ENCODE results near the gene SURF1. TPM values are rescaled to one million over a fixed set of nuclear protein-coding genes. Genes with fewer than 3 reads are reported as not detected.
"Not testable (repeated sequence)": the region's sequence is repeated elsewhere in the genome, so short reads cannot be mapped to it uniquely, and the experiment has no call there.

SURF1 gene
- total RNA-seq, 1 donor from 2014 or later, result 30.0 TPM

- Mint-ChIP-seq H3K27ac (no peak overlapping the region), H3K4me3 (no peak overlapping the region), H3K4me1 (no peaks in the 10 kb centered on the region), H3K9me3 (no peaks in the 10 kb centered on the region), H3K27me3 (ENCODE audit: low read depth) (peaks cover 39% of the 10 kb centered on the region), H3K36me3 (no peaks in the 10 kb centered on the region)
- TF ChIP-seq CTCF (IDR thresholded peaks at IDR 0.05; ENCODE audit: unreplicated experiment), result no peak
- DNase-seq (ENCODE audit: low spot score in 2 of 2, unreplicated experiment in 2 of 2), result no peak
These were observed 37.1 kb upstream of the SURF1 start for GRCh38 chr9:133393399-133393798.

GRCh38 chr9:133392308-133392707 lies 36.0 kb upstream of the SURF1 start:
- not testable (repeated sequence) for H3K4me3 Mint-ChIP-seq; DNase-seq (ENCODE audit: low spot score in 2 of 2, unreplicated experiment in 2 of 2); H3K36me3 Mint-ChIP-seq; H3K27ac Mint-ChIP-seq; H3K4me1 Mint-ChIP-seq; H3K9me3 Mint-ChIP-seq
- H3K27me3 Mint-ChIP-seq (ENCODE audit: low read depth), result peaks cover 34% of the 10 kb centered on the region

GRCh38 chr9:133391449-133391848 lies 35.2 kb upstream of the SURF1 start:
- not testable (repeated sequence) for H3K4me1 Mint-ChIP-seq, H3K27ac Mint-ChIP-seq

GRCh38 chr9:133390713-133391112 lies 34.4 kb upstream of the SURF1 start:
- peaks cover 18% of the 10 kb centered on the region for H3K27me3 Mint-ChIP-seq (ENCODE audit: low read depth)
- no peak overlapping the region for H3K27ac Mint-ChIP-seq
- DNase-seq (ENCODE audit: low spot score in 2 of 2, unreplicated experiment in 2 of 2), result no peak
- TF ChIP-seq CTCF (IDR thresholded peaks at IDR 0.05; ENCODE audit: unreplicated experiment), result no peak
- H3K4me1 Mint-ChIP-seq, result no peaks in the 10 kb centered on the region
- H3K36me3 Mint-ChIP-seq, result no peaks in the 10 kb centered on the region
- no peak overlapping the region for H3K4me3 Mint-ChIP-seq
- H3K9me3 Mint-ChIP-seq, result no peaks in the 10 kb centered on the region

More at GRCh38 chr9:133391449-133391848, 35.2 kb upstream of the SURF1 start:
- H3K4me3 Mint-ChIP-seq; DNase-seq (ENCODE audit: low spot score in 2 of 2, unreplicated experiment in 2 of 2); H3K9me3 Mint-ChIP-seq; H3K36me3 Mint-ChIP-seq: not testable (repeated sequence)
- H3K27me3 Mint-ChIP-seq (ENCODE audit: low read depth), result peaks cover 25% of the 10 kb centered on the region

- Mint-ChIP-seq H3K4me1 (no peaks in the 10 kb centered on the region), H3K36me3 (no peaks in the 10 kb centered on the region), H3K9me3 (no peaks in the 10 kb centered on the region), H3K27me3 (ENCODE audit: low read depth) (peaks cover 7% of the 10 kb centered on the region), H3K4me3 (no peak overlapping the region), H3K27ac (no peak overlapping the region)
- no peak for DNase-seq (ENCODE audit: low spot score in 2 of 2, unreplicated experiment in 2 of 2)
- TF ChIP-seq CTCF (IDR thresholded peaks at IDR 0.05; ENCODE audit: unreplicated experiment), result no peak
These were observed 33.3 kb upstream of the SURF1 start for GRCh38 chr9:133389562-133389961.

GRCh38 chr9:133389025-133389557 lies 32.8 kb upstream of the SURF1 start:
- Mint-ChIP-seq H3K9me3 (no peaks in the 10 kb centered on the region), H3K4me3 (no peak overlapping the region), H3K4me1 (no peaks in the 10 kb centered on the region), H3K27ac (no peak overlapping the region), H3K36me3 (no peaks in the 10 kb centered on the region), H3K27me3 (ENCODE audit: low read depth) (peaks cover 5% of the 10 kb centered on the region)
- no peak for DNase-seq (ENCODE audit: low spot score in 2 of 2, unreplicated experiment in 2 of 2)
- TF ChIP-seq CTCF (IDR thresholded peaks at IDR 0.05; ENCODE audit: unreplicated experiment), result no peak

GRCh38 chr9:133387680-133388079 lies 31.4 kb upstream of the SURF1 start:
- TF ChIP-seq CTCF (IDR thresholded peaks at IDR 0.05; ENCODE audit: unreplicated experiment), result no peak
- DNase-seq (ENCODE audit: low spot score in 2 of 2, unreplicated experiment in 2 of 2), result no peak
- no peaks in the 10 kb centered on the region for H3K36me3 Mint-ChIP-seq
- H3K9me3 Mint-ChIP-seq, result no peaks in the 10 kb centered on the region
- H3K27ac Mint-ChIP-seq, result no peak overlapping the region
- H3K27me3 Mint-ChIP-seq (ENCODE audit: low read depth), result peaks cover 5% of the 10 kb centered on the region
- no peak overlapping the region for H3K4me3 Mint-ChIP-seq
- no peaks in the 10 kb centered on the region for H3K4me1 Mint-ChIP-seq

Measured in mesothelial cell of epicardium (in vitro differentiated cells).